ENCODE results near the gene PITRM1. TPM values are rescaled to one million over a fixed set of nuclear protein-coding genes. Genes with fewer than 3 reads are reported as not detected.

The PITRM1 gene
- total RNA-seq, 1 donor from 2014 or later: 84.9 TPM

GRCh38 chr10:3132036-3133025 is 40.3 kb downstream of the PITRM1 start:
- Mint-ChIP-seq H3K27me3 (ENCODE audit: low read depth) (no peaks in the 10 kb centered on the region), H3K9me3 (ENCODE audit: low read depth) (no peaks in the 10 kb centered on the region), H3K27ac (ENCODE audit: unreplicated experiment) (peak overlapping the region; percentile 38), H3K4me3 (ENCODE audit: unreplicated experiment) (no peak overlapping the region), H3K36me3 (ENCODE audit: low read depth) (peaks cover 41% of the 10 kb centered on the region), H3K4me1 (ENCODE audit: low read depth) (peaks cover 4% of the 10 kb centered on the region)
- DNase-seq (ENCODE audit: low spot score): no peak
- TF ChIP-seq CTCF (IDR thresholded peaks at IDR 0.05): no peak

- no peak for TF ChIP-seq CTCF (IDR thresholded peaks at IDR 0.05)
- Mint-ChIP-seq H3K36me3 (ENCODE audit: low read depth) (peaks cover 40% of the 10 kb centered on the region), H3K27me3 (ENCODE audit: low read depth) (no peaks in the 10 kb centered on the region), H3K27ac (ENCODE audit: unreplicated experiment) (no peak overlapping the region), H3K4me3 (ENCODE audit: unreplicated experiment) (no peak overlapping the region), H3K4me1 (ENCODE audit: low read depth) (peaks cover 16% of the 10 kb centered on the region), H3K9me3 (ENCODE audit: low read depth) (no peaks in the 10 kb centered on the region)
- no peak for DNase-seq (ENCODE audit: low spot score)
Measured at GRCh38 chr10:3131098-3131497, 41.5 kb downstream of the PITRM1 start.

GRCh38 chr10:3129581-3130340 is 42.8 kb downstream of the PITRM1 start:
- H3K27ac Mint-ChIP-seq (ENCODE audit: unreplicated experiment): no peak overlapping the region
- no peak overlapping the region for H3K4me3 Mint-ChIP-seq (ENCODE audit: unreplicated experiment)
- no peaks in the 10 kb centered on the region for H3K27me3 Mint-ChIP-seq (ENCODE audit: low read depth)
- H3K36me3 Mint-ChIP-seq (ENCODE audit: low read depth): peaks cover 39% of the 10 kb centered on the region
- peaks cover 22% of the 10 kb centered on the region for H3K4me1 Mint-ChIP-seq (ENCODE audit: low read depth)
- no peak for DNase-seq (ENCODE audit: low spot score)
- no peak for TF ChIP-seq CTCF (IDR thresholded peaks at IDR 0.05)
- H3K9me3 Mint-ChIP-seq (ENCODE audit: low read depth): no peaks in the 10 kb centered on the region

- Mint-ChIP-seq H3K4me1 (ENCODE audit: low read depth) (peaks cover 22% of the 10 kb centered on the region), H3K36me3 (ENCODE audit: low read depth) (peaks cover 34% of the 10 kb centered on the region), H3K4me3 (ENCODE audit: unreplicated experiment) (no peak overlapping the region), H3K9me3 (ENCODE audit: low read depth) (no peaks in the 10 kb centered on the region), H3K27me3 (ENCODE audit: low read depth) (no peaks in the 10 kb centered on the region), H3K27ac (ENCODE audit: unreplicated experiment) (peak overlapping the region; percentile 32)
- no peak for TF ChIP-seq CTCF (IDR thresholded peaks at IDR 0.05)
- DNase-seq (ENCODE audit: low spot score): no peak
Measured at GRCh38 chr10:3128379-3129130, 44.0 kb downstream of the PITRM1 start.

- no peak overlapping the region for H3K4me3 Mint-ChIP-seq (ENCODE audit: unreplicated experiment)
- DNase-seq (ENCODE audit: low spot score): no peak
- H3K27ac Mint-ChIP-seq (ENCODE audit: unreplicated experiment): no peak overlapping the region
- H3K36me3 Mint-ChIP-seq (ENCODE audit: low read depth): peaks cover 34% of the 10 kb centered on the region
- peaks cover 22% of the 10 kb centered on the region for H3K4me1 Mint-ChIP-seq (ENCODE audit: low read depth)
- TF ChIP-seq CTCF (IDR thresholded peaks at IDR 0.05): no peak
- H3K9me3 Mint-ChIP-seq (ENCODE audit: low read depth): no peaks in the 10 kb centered on the region
- no peaks in the 10 kb centered on the region for H3K27me3 Mint-ChIP-seq (ENCODE audit: low read depth)
Measured at GRCh38 chr10:3127921-3128320, 44.7 kb downstream of the PITRM1 start.

Data from chondrocyte (in vitro differentiated cells).